COLO668 (cell line): ENCODE measurements around the gene MYO16.

Experiments
- DNase-seq: peaks from one replicate; lab custom pipeline; 2025; ENCODE audit not compliant: unreplicated experiment; lab: John Stamatoyannopoulos, UW

Gene MYO16

GRCh38 chr13:108926862-108927261, 297.5 kb downstream of the MYO16 start:
- DNase-seq: no peak

- no peak for DNase-seq
These were observed 298.2 kb downstream of the MYO16 start for GRCh38 chr13:108927615-108928014.

GRCh38 chr13:108929532-108930206, 300.3 kb downstream of the MYO16 start:
- DNase-seq: no peak

- DNase-seq: no peak
These were observed 302.8 kb downstream of the MYO16 start for GRCh38 chr13:108932196-108932595.

- DNase-seq: no peak
These were observed 303.6 kb downstream of the MYO16 start for GRCh38 chr13:108933061-108933460.

- DNase-seq: no peak
These were observed 308.7 kb downstream of the MYO16 start for GRCh38 chr13:108938155-108938554.

GRCh38 chr13:108940121-108940520, 310.7 kb downstream of the MYO16 start:
- DNase-seq: no peak

- no peak for DNase-seq
These were observed 314.4 kb downstream of the MYO16 start for GRCh38 chr13:108943842-108944241.

- DNase-seq: no peak
These were observed 315.3 kb downstream of the MYO16 start for GRCh38 chr13:108944760-108945159.

- DNase-seq: no peak
These were observed 318.2 kb downstream of the MYO16 start for GRCh38 chr13:108947551-108948030.

GRCh38 chr13:108948251-108948671, 318.9 kb downstream of the MYO16 start:
- DNase-seq: no peak

- no peak for DNase-seq
These were observed 321.1 kb downstream of the MYO16 start for GRCh38 chr13:108950333-108951010.

- DNase-seq: no peak
These were observed 326.3 kb downstream of the MYO16 start for GRCh38 chr13:108955741-108956140.

GRCh38 chr13:108957369-108958012, 328.1 kb downstream of the MYO16 start:
- DNase-seq: no peak

GRCh38 chr13:108958013-108958376, 328.6 kb downstream of the MYO16 start:
- no peak for DNase-seq

- no peak for DNase-seq
These were observed 329.8 kb downstream of the MYO16 start for GRCh38 chr13:108959234-108959633.

- DNase-seq: no peak
These were observed 330.6 kb downstream of the MYO16 start for GRCh38 chr13:108960006-108960405.

GRCh38 chr13:108961542-108962125, 332.2 kb downstream of the MYO16 start:
- no peak for DNase-seq

GRCh38 chr13:108962654-108963053, 333.2 kb downstream of the MYO16 start:
- no peak for DNase-seq

GRCh38 chr13:108963276-108963810, 333.9 kb downstream of the MYO16 start:
- DNase-seq: no peak

GRCh38 chr13:108963846-108964600, 334.6 kb downstream of the MYO16 start:
- DNase-seq: no peak
